Cardiac fibroblast (primary cell): Measurements from ENCODE around the gene INTS15.

Experiments used
- DNase-seq, 2 donors: peaks; one replicate each; pipeline versions ENCODE4 v3.0.0 to v3.0.0-alpha.2; 2010; ENCODE audit warnings: low read depth in 2 of 2
- H3K4me3 ChIP-seq, 2 donors: replicated peaks in 1 of 2; 1 replicate in 1 of 2; 2 replicates in 1 of 2; pipeline ENCODE4 v1.5.1; 2011; ENCODE audit warnings: low read depth in 2 of 2, low read length in 2 of 2, mild to moderate bottlenecking in 2 of 2, moderate library complexity in 1 of 2
- CTCF ChIP-seq: IDR thresholded peaks from one replicate; pipeline ENCODE4 v1.5.1; 2011; ENCODE audit warnings: low read depth, mild to moderate bottlenecking, low read length, inconsistent platforms

The INTS15 gene

GRCh38 chr7:6644728-6645127, 54.9 kb downstream of the INTS15 start:
- no peak for TF ChIP-seq CTCF
- DNase-seq, result no peak
- no peak overlapping the region for H3K4me3 ChIP-seq

GRCh38 chr7:6646465-6646864, 56.6 kb downstream of the INTS15 start:
- TF ChIP-seq CTCF, result no peak
- no peak for DNase-seq
- no peak overlapping the region for H3K4me3 ChIP-seq

- no peak for DNase-seq
- no peak overlapping the region for H3K4me3 ChIP-seq
Measured at GRCh38 chr7:6647080-6647479, 57.3 kb downstream of the INTS15 start.

GRCh38 chr7:6647541-6647940, 57.7 kb downstream of the INTS15 start:
- no peak for DNase-seq
- H3K4me3 ChIP-seq, result no peak overlapping the region
- TF ChIP-seq CTCF, result no peak

More at GRCh38 chr7:6647080-6647479, 57.3 kb downstream of the INTS15 start:
- no peak for TF ChIP-seq CTCF

- DNase-seq, result no peak
- TF ChIP-seq CTCF, result no peak
- H3K4me3 ChIP-seq, result no peak overlapping the region
Measured at GRCh38 chr7:6648066-6648814, 58.4 kb downstream of the INTS15 start.

GRCh38 chr7:6648815-6649104, 58.9 kb downstream of the INTS15 start:
- no peak for TF ChIP-seq CTCF
- H3K4me3 ChIP-seq, result no peak overlapping the region
- no peak for DNase-seq
